CD1c-positive myeloid dendritic cell (primary cell): ENCODE results near the gene RIMS3.
"Not testable (repeated sequence)": the region's sequence is repeated elsewhere in the genome, so short reads cannot be mapped to it uniquely, and the experiment has no call there.

Experiments
- DNase-seq: peaks from one replicate; pipeline ENCODE4 v3.0.0-alpha.2; 2016; ENCODE audit errors: extremely low spot score

Gene RIMS3

DNA sequence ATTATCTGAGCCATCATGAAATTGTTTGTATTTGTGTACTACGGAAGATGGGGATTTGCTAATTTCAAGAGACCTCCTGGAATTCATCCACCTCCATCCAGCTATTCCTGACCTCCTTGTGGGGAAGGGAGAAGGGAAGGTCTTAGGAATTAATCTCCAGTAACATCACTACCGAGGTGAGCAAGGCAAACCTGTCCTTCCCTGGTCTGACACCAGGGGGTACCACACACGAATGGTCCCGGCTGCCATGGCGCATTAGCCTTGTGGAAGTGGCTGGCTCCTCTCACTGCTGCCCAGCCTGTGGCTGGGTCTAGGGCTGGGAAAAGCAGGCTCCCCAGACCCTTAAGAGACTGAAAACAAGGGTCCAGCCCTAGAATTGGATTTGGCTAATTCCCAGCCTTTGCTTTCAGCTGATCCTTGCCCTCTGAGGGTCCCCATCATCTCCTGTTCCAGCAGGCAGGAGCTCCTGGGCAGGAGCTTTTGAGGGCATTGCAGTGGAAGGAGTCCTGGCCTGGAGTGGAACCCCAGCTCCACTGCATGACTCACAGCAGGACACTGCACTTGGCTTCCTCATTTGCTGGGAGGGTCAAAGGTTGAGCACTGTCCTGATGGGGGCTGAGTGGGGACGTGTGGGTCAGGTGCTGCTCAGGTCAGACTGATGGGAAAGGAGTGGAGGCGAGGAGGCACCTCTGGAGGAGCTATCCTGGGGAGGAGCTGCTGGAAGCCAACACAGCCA, 34.8 kb downstream of the RIMS3 start:
- DNase-seq, result peak; percentile 16

DNA sequence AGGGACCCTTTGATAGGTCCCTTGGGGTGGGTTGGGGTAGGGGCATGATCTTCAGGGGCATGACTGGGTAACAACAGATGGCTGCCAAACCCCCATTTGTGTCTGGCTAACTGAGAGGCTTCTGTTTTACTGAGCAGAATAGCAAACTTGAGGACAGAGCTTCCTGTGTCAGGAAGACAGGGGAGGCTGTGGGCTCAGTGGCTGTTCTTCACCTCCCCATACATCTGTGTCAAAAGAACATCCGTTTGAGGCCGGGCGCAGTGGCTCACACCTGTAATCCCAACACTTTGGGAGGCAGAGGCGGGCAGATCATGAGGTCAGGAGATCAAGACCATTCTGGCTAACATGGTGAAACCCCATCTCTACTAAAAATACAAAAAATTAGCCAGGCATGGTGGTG, 35.9 kb downstream of the RIMS3 start:
- DNase-seq, result not testable (repeated sequence)

DNA sequence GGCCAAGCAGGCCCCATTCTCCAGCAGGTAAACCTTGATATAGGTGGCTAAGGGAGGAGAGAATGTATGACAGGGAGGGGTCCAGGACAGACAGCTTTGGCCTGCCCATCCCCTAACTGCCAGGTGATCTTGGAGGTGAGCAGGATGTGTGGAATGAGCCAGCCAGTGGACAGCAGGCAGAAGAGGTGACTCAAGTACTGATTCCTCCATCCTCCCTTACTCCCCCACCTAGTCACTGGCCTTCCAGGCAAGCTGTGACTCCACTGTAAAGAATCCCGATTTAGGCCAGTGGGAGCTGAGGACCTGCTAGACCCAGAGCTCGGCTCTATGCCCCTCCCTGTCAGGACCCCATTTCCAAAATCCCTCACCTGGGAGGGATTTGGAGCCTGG, 36.6 kb downstream of the RIMS3 start:
- DNase-seq, result no peak

DNA sequence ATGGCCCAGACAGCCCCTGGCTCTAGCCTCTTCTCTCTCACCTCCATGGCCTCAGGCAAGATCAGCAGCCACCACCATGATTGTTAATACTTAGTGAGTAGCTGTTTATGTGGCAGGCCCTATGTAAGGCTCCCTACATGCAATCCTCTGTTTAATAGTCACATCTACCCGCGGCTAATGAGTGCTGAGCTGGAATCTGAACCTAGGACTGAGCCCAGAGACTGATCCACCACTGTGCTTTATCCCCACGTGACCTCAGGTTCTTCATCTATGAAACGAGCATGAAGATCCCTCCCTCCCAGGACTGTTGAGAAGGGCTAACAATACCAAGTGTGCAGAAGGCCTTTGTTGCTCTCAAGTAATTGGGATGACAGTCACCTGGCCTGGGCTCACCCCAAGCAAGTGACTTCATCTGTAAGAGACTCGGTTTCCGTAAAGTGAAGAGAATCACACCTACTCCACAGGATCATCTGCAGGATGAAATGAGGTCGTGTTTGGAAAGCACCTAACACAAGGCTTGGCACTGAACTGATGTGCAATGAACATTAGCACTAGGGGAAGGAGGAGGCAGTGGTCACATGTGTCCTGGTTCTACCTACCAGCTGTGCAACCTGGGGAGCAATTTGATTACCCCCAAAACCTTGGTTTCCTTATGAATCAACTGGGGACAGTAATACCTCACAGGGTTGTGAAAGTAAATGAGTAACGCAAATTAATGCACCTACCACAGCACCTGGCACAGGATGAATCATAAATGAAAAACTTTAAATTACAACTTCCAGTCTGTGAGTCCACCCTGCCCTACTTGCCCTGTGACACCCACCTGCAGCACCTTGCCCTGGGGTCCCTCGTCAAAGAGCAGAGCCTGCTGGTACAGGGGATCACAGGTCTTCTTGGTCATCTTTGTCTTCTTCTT, 37.2 kb downstream of the RIMS3 start:
- DNase-seq, result no peak

DNA sequence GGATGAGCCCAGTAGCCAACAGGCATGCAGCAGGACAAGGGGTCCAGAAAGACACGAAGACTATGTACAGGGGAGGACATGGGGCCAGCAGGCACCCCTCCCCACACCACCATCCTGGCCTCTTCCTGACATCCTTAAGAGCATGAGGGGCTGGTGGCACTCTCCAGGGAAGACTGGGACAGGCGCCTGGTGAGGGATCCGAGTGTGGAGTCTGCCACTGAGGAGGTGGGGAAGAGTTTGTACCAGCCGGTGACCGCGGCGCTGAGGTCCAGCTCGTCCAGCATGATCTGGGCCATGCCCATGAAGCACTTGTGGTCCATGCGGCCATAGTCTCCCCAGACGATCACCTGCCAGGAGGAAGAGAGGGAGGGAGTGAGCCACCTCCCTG, 39.1 kb downstream of the RIMS3 start:
- no peak for DNase-seq

DNA sequence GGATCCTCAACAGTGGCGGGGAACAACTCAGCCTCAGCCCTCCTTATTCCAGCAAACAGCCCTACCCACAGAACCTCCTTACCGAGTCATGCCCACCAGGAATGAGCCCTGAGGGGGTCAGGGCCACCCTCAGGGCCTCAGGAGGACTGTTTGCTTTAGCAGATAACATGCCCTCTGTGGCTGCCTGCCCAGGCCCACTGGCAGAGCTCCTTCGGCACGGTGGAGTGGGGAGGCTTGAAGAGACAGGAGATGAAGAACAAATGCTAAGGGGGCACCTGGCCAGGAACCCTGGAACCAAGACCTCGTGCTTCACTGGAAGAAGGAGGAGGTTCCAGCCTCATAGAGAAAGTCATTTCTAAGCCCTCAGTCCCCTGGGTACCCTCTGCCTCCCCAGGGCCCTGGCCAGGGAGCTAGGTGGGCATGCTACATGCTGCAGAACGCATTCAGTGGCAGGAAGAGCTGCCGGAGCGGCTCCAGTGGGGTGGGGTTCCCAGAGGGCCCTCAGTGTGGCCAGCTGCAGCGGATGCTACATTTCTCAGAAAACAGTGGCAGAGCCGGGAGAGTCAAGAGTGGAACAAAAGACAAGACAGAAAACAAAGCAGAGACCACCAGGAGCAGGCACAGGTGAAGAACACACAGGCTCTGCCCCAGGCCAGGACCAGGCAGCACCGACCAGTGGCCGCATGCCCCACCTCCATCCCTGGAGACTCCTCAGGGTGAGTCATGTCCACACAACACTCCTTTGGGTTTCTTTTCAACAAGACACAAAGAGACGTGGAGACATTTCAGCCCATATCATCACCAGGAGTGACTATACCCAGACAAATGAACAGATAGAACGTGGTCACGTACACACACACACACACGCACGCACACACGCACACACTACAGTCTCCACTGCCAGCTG, 39.8 kb downstream of the RIMS3 start:
- DNase-seq, result no peak

DNA sequence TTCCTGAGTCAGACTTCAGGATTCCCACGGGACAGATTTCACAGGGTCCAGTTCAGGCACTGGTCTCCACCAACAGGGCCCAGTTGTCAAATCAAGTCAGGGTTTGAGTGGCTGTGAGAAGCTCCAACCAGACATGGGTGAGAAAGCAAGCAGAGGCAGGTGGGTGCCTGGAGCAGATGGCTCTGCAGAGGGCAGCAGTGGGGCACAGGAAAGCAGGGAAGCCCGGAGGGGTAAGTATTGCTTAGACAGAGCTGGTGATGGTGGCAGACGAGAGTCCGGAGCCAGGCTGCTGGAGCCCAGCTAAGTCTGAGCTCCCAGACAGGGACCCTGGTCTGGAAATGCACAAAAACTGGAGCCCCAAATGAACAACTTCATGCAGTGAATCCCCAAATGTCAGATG, 40.4 kb downstream of the RIMS3 start:
- DNase-seq, result no peak

DNA sequence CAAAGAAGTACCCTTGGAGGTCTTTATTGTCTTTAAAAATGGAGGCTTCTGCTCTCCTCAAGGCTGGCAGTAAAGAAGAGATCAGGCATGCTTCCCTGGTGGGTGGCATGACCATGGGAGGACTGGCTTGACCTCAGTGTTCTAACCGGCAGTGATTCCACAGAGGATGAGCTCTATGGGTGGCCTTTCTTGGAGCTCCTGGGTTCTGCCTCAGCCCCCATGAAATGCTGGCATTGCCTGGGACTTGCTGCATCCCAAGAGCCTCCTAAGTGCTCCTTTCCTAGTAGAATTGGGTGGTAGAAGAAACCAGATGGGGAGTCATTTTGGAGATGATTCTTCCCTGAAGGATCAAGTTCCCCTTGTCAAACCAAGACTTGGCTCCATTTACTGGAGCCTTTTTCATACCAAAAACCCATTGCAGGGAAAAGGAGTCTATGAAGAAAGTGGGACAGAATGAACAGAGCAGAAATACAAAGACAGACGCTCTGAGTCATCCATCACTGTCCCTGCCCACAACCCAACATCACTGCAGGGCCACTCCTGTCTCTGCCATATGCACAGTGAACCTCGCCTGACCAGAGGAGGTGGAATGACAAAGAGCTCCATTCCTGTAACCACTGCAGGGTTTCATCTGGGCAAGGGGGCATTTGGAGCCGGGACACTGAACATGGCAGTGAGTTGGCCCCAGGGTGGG, 42.4 kb downstream of the RIMS3 start:
- DNase-seq, result no peak

DNA sequence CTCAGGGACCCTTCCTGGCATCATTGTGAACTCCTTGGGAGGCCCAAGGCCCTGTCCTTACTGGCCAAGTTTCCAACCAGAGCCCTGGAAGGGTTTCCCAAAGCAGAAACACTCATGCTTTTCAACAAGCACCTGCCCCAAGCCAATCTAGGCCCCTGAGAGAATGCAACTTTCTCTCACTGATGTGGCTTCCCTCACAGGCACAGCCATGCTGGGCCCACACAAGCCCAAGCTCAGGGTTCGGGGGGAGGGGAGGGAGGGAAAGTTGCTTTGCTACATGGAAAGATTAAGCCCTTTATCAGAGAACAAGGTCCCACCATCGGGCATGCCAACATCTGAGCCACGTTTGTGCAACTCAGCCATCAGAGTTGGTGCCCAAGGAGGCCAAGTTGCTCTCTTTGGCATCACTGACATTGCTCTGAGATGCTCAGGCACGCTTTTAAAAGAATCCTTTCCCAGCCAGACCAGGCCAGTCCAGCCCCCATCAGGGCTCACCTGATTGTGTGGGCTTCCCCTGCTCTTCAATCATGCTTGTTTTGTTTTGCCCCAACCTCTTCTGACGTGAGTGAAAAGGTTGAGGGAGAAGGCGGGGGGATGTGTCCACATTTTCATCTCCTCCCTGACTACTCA, 43.5 kb downstream of the RIMS3 start:
- no peak for DNase-seq

DNA sequence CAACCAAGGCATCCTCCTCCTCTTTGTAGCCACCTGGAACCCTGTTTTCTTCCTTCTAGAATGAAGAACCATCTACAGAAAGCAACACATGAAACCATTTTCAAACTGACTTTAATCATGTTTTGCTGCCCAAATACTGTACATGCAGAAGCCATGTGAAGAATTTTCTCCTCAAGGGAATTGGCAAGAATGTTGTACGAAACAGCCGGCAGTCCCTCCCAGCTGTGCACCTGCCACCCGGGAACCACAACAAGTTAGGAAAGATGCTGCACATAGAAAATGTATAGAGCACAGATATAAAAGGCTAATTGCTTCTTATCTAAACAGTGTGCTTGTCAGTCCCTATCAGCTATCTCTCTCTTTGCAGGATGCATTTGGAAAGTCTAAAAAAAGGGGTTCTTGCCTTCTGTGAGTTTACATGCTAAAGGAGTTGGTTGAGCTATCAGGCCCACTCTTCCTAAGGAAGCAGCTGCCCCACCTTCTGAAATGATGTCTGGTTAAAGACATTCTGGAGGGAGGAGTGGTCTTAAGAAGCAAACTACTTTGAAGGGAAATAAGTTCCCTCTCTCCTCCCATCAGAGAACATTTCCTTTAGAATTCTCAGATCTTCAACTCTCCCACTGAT, 44.8 kb downstream of the RIMS3 start:
- no peak for DNase-seq

DNA sequence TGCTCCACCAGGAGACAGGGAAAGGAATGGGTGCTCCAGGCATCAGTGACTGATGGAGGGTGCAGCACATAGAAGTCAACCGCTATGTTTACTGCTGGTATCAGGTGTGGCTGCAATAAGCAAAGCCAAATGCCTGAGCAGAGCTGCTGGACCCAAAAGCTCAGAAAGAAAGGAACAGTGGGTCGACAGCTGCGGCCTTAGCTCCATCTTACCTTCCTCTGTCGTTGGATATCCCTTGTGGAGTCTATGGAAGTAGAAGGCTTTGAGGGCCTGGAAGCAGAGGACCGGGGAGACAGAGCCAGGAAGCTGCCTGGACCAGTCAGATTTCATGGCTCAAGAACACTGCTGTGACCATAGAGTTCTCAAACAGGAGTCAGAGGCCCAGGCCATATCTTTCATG, 45.3 kb downstream of the RIMS3 start:
- no peak for DNase-seq

DNA sequence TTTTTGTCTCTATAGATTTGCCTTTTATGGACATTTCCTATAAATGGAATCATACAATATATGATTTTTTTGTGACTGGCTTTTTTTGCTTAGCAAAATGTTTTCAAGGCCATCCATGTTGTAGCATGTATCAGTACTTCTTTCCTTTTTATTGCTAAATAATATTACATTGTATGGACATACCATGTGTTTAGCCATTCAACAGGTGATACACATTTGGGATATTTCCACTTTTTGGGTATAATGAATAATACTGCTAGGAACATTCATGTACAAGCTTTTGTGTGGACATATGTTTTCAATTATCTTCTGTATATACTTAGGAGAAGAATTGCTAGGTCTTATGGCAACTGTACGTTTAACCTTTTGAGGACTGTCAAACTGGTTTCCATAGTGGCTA, 47.4 kb downstream of the RIMS3 start:
- no peak for DNase-seq

DNA sequence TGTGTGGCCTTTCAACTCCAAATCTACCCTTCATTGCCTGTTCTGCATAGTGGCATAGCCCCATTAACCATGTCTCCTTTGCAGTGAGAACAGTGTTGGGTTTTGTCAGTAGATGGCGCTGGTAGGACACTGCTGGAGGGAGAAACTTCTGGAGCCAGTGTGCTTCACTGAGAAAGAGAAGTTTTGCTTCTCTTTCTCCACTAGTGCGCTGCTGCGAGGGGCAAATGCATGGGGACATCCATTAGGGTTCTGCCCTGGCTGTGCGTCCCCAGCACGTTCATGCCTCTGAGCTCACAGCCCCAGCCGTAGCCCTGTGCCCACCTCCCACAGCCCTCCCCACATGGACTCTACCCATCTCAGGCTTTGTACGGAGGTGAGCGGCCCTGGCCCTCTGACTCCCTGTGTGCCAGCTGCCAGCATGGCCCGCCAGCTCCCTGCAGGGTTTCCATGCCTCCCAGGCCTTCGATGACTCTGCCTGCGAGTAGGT, 53.1 kb downstream of the RIMS3 start:
- peak; percentile 85 for DNase-seq

DNA sequence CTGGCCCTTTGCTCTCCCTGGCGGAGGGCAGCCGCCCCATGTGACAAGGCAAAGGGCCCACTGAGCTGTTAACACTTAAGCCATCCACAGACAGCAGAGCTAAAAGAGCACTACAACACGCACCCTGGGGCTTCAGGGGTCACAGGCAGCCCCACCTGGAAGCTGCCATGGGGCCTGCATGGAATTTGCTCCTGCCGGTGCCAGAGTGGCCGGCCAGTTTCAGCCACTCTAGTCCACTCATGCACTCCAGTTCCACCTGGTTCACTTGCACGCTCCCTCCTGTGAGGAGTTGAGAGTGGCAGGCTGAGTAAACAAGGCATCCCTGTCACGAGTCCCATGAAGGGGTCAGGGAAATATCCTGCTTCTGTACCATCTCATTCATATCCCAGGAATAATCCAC, 55.3 kb downstream of the RIMS3 start:
- DNase-seq, result no peak

DNA sequence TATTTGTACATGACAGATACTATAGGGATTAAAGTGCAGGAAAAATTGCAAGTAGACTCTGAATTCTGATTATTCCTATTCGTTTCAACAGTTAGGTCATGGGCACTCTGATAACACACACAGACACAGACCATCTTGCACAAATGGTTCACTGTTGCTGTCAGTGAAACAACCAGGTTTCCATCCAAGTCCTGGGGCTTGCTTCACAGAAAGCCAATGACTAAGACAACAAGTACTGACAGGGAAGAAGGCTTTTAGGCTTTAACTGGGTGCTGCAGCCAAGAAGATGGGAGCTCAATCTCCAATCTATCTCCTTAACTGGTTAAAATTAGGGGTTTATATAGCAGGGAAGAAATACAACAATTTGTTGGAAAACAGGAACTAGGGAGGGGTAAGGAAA, 57.6 kb downstream of the RIMS3 start:
- DNase-seq, result no peak

DNA sequence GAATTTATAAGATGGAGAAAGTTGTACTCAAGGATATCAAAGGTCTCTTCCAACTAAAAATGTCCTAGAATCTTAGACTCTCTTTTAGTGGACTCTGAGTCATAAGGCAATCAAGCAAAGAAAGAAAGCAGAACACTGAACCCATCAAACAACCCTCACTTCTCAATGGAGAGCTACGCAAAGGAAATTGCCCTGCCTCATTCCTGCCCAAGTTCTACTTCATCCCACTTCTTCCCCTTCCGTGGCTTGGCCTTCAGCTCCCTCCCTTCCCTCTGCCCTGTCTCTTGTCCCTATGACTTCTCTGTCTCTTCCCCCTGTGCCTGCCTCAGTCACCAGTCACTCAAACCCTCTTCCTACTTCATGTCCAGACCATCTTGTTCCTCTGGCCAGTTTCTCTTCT, 58.5 kb downstream of the RIMS3 start:
- DNase-seq, result peak; percentile 62

DNA sequence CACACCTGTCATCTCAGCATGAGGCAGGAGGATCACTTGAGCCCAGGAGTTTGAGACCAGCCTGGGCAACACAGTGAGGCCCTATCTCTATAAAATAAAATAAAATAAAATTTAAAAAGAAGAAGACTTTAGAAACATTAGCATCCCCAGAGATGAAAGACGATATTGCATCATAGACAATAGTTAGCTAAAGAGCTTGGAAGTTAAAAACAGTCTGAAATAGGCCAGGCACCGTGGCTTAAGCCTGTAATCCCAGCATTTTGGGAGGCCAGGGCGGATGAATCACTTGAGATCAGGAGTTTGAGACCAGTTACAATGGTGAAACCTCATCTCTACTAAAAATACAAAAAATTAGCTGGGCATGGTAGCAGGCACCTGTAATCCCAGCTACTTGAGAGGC, 59.3 kb downstream of the RIMS3 start:
- DNase-seq, result no peak

DNA sequence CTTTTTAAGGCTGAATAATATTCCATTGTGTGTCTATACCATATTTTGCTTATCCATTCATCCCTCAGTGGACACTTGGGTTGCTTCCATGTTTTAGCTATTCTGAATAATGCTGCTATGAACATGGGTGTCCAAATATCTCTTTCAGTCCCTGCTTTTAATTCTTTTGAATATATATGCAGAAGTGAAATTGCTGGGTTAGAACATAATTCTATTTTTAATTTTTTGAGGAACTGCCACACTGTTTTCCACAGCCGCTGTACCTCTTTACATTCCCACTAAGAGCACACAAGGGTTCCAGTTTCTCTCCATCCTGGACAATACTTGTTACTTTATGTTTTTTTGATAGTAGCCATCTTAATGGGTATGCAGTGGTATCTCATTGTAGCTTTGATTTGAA, 65.6 kb downstream of the RIMS3 start:
- DNase-seq, result peak; percentile 77

DNA sequence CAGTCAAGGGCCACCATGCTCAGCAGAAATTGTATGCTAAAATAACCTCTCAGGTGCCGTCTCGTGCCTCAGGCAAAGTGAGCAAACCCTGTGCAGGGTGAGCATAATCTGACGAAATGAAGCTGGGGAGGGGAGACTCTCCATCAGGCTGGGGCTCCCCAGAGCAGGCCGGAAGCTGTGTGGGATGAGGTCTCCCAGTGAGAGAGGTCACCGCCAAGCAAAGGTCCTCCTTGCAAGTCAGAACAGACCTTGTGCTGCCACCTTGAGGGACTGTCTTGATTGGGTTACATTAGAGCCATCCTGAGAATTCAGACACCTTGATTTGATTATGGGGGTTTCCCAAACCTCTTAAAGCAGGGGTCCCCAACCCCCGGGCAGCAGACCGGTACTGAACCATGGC, 69.9 kb downstream of the RIMS3 start:
- DNase-seq, result no peak

DNA sequence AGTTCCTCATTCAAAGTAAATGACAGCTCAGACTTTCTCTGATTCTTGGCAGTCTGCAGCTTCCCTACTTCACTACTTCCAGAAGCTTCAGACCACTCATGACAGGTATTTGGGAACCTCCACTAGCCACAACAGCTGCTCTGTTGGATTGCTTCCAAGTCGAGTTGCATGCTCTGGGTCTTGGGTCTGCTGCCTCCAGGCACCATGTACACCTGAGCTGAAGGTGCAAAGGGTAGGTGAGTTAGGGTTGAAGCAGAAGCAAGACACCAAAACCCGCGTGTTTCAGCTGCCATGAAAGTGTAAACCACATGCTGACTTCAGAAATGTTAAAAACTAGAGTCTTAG, 71.3 kb downstream of the RIMS3 start:
- peak; percentile 22 for DNase-seq
